DMS153 treated with DMSO at 0.1 percent for 48 hours (cell line): ENCODE measurements around the gene CSNK1G1.
A peak's percentile ranks its signal among the peaks of the same experiment; 100 is the strongest.

Experiments
- DNase-seq: peaks from one replicate; lab custom pipeline; 2025; ENCODE audit not compliant: unreplicated experiment; lab: John Stamatoyannopoulos, UW

The CSNK1G1 gene

DNA sequence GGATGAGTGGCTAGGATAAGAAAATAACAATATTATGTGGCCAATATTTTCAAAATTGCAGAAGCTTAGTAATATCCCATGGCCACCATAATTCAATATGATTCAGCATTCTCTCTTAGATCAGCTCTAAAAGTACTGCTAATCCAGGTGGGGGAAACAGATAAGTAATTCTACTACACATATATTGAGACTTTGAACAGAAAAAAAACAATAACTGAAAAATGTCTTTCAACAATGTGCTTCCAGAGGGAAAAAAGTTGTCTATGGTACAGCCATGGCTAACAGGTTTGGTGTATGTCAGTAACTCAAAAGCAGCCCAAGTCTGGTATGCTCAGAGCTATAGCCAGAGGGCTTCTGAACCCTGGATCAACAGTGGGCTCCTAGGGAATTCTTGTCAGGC is 150.8 kb downstream of the CSNK1G1 start:
- DNase-seq = no peak

- no peak for DNase-seq
These were observed 158.5 kb downstream of the CSNK1G1 start for GRCh38 chr15:64197425-64197824.

GRCh38 chr15:64193971-64194370 is 162.0 kb downstream of the CSNK1G1 start:
- no peak for DNase-seq

DNA sequence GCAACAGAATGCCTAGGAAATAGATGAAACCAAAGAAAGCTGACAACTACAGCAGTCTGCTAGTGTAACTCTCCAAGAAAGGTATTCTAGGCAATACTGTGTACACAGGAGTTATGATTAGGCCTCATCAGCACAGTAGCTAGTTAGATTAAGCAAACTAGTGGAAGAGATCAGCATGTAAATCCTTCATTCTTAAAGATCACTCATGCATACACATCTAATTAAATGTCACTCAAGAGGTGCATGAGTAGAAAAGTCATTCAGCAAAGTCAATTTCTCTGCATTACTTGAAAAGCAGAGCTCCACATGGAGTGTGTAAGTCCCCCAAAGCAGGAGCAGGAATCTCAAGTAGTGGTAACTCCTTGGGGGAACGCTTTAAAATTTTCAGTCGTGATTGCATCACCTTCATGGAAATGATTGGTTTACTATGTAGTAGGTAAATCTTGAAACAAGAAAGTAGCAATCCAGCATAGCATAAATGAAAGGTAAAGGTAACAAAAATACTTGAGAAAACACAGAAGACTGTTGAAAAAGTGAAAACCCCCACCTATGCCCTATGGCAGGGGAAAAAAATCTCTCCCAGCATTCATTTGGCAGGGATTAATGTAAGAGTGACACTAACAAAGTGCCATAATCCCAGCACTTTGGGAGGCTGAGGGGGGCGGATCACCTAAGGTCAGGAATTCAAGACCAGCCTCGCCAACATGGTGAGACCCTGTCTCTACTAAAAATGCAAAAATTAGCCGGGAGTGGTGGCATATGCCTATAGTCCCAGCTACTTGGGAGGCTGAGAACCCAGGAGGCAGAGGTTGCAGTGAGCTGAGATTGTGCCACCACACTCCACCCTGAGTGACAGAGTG is 163.8 kb downstream of the CSNK1G1 start:
- no peak for DNase-seq

- DNase-seq = no peak
These were observed 168.4 kb downstream of the CSNK1G1 start for GRCh38 chr15:64187396-64188191.

DNA sequence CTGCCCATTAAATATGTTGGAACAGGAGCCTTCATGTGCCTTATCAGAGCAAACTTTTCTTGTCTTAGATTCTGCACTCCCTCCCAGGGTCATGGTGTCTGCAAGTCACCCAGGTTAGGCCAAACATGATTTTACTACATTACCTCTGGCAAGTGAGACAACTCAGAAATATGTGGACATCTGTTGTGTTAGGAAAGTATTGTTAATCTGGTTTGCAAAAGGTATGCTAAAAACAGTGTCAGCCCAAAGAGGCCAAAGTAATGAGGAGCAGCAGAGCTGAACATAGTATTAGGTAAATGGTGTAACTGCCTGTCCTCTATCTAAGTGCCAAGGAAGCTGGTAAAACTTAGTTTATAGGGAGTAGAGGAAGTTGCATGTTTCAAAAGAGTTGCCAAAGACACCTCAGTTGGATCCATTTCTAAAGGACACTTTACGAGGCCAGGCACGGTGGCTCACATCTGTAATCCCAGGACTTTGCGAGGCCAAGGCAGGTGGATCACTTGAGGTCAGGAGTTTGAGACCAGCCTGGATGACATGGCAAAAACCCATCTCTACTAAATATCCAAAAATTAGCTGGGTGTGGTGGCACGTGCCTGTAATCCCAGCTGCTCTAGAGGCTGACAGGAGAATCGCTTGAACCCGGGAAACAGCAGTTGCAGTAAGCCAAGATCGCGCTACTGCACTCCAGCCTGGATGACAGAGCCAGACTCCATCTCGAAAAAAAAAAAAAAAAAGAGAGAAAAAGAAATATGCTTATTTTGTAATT is 170.6 kb downstream of the CSNK1G1 start:
- no peak for DNase-seq

- no peak for DNase-seq
These were observed 173.1 kb downstream of the CSNK1G1 start for GRCh38 chr15:64182859-64183370.

- no peak for DNase-seq
These were observed 175.6 kb downstream of the CSNK1G1 start for GRCh38 chr15:64180235-64180824.

DNA sequence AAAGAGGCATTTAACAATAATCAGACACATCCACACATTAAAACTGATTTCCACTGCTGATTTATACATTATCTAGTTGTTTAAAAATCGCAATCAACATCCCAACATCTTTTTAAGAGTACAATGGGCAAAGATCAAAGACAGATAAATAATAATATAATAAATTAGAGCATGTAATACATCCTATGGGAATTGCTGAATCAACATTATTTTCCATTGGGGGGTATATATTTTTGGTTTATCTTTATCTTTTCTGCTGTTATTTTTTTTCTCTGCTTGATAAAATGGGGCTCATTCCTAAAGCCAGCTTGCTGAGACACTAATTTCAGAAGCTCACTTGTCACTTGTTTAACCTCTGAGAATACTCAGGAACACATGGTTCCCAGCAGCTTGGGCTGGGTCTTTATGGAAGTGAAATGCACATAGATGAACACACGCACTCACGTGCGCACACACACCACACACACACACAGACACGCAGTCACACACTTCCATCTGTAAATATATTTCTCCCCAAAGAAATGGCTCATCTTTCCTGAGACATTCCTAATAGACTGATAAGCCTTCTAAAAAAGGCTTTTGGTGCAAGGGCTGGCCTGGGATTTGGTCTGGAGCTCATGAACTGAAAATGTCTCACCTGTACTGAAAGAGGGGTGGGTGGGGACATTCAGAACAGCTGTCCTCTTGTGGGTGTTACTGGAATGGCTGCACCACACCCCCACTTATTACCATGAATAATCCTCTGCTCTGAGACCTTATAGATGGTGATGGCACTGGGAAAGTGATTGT is 189.7 kb downstream of the CSNK1G1 start:
- no peak for DNase-seq

DNA sequence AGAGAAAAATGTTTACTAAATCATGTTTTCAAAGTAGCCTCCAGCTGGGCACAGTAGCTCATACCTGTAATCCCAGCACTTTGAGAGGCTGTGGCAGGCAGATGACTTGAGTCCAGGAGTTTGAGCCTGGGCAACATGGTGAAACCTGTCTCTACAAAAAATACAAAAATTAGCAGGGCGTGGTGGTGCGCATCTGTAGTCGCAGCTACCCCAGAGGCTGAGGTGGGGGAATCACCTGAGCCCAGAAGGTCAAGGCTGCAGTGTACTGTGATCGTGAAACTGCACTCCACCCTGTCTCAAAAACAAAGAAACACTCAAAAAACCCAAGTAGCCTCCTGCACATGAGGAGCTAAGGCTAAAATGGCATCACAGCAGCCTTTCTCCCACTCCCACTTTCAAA is 191.5 kb downstream of the CSNK1G1 start:
- no peak for DNase-seq

DNA sequence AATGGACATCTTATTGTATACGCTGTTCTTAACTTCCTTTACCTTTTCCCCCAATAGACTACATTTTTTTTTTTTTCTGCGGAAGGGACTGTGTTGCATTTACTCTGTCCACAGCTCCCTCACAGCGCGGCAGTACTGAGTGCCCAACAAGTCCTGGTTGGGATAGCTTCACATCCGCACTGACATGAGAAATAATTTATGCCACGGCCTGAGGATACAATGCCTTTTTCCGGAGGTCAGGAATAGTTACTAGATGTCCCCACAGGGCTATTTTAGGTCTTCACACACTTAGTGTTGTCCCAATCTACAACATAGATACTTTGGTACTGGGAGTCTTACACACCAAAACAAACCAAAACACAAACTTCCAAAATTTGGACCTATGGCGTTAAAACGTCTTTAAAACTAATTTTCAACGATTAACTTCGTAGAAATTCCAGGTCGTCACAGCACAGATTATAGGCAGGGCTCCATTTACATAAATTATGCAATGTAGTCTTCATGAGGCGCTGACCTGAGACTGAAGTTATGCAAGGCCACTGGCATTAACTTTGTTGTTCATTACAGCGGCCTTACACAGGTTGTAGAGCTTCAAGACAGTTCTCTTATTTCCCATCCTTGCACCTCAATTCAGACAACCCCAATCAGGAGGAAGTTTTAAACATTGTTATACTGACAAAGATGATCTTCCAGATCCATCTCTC is 192.2 kb downstream of the CSNK1G1 start:
- no peak for DNase-seq

DNA sequence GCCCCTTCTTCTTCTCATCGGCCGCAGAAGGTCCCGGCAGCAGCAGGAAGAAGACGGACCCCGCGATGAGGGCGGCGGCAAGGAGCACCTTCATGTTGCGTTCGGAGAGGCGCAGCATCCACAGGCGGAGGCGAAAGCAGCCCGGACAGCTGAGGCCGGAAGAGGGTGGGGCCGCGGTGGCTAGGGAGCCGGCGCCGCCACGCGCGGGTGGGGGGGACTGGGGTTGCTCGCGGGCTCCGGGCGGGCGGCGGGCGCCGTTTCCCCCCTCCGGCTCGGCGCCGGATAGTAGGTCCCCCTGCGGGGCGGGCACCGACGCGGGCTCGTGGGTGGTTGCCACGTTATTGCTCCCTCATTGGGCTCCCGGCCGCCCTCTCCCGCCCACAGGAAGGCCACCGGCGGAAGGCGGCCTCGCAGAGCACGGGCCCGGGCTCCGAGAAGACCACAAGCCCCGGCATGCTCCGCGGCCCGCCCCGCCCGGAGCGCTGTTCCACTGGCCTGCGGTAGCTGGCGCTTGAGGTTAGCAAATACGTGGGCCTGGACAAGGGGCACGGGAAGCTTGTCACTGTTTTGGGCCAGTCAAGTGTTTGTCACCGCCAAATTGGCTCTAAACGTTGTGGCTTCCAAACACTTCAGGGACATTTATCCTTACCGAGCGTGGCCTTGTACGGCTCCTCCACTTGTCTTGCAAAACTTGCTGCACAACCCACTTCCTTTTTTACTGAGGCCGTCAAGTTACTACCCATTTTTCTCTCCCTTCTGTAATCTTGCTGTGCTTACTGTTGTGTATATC is 192.9 kb downstream of the CSNK1G1 start, which contains the start of gene PPIB:
Gene PPIB (minus strand): TSS at position 154 of the 790 bp plus-strand sequence. CDS start 36 bp downstream, at position 118.
- peak; percentile 65 for DNase-seq

GRCh38 chr15:64162478-64162868 is 193.5 kb downstream of the CSNK1G1 start:
- no peak for DNase-seq

- no peak for DNase-seq
These were observed 194.1 kb downstream of the CSNK1G1 start for GRCh38 chr15:64161688-64162477.

DNA sequence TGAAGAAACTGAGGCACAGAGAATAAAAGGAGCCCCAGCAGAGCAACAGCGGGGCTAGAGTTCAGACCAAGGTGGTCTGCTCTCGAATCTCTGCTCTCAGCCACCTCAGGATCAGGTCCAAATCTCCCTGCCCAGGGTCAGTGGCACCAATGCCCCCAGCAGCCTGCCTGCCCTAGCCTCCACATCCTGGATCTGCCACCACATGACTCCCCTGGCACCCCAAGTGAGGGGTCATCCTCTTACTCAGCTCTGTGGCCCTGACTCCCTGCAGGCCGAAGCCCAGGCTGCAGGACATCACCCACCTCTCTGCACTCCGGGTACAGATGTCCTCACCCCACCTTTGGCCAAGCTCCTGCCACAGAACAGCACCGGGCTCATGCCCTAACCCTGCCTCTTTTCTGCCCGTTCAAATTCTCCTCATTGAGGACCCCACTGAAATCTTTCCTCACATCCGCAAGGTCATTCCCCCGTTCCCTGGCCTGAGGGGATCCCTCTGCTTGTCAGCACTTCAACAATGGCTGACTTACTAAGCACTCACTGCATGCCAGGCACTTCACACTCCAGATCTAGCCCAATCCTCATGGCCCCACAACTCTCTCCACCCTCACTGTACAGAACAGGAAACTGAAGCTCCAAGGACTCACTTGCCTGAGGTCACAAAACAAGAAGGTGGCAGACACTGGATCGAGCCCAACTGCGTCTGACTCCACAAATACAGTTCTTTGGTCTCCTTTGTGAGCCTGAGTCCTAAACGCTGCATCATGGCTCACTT is 197.4 kb downstream of the CSNK1G1 start:
- DNase-seq = no peak

DNA sequence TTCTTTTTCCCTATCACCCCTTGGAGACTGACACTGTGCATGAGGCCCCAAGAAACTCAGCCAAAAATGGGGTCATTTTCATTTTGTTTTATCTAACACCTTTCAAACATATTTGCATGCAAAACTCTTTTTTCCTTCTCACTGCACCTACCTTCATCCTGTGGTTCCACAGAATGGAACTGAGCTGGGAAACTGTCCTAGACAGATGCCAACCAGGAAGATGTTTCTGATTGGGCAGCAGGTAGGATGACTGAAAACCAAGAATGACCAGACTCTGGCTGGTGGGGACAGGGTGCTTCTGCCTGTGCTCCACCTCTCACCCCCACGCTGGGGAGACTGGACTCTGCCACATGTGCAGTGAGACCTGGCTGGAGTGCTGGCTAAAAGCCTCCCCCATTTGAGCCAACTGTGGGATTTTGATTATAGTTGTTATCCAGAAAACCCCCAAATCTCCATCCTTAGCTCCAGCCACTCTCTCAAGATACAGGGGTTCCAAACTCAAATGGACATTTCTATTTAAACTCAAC is 198.3 kb downstream of the CSNK1G1 start:
- no peak for DNase-seq
